Brain (organoid and tissue), 1 donor: ENCODE data around the gene PRG2. TPM values are rescaled to one million over a fixed set of nuclear protein-coding genes. Genes with fewer than 3 reads are reported as not detected.

ENCODE experiments used
- polyA plus RNA-seq: library from polyadenylated mRNA; stranded (reverse); fragments of 350-450 nt; fragmentation: Illumina TruSeq; extraction: RNeasy Lipid Tissue Mini Kit (QIAGEN cat#74804); gene quantifications from one replicate; pipeline ENCODE4 v1.2.3, GENCODE V29; 2015; ENCODE audit warnings: low read depth, low replicate concordance; ENCODE audit not compliant: insufficient read depth

The PRG2 gene
- polyA plus RNA-seq, 1 donor from 2014 or later: not detected

Other genes starting within 250 kb of the PRG2 start
- gene LRRC55, start 208.7 kb downstream of the PRG2 start, polyA plus RNA-seq: 0.97 TPM
- gene APLNR, start 153.4 kb downstream of the PRG2 start, polyA plus RNA-seq: 47.9 TPM
- 44.0 TPM for gene TNKS1BP1, start 65.7 kb downstream of the PRG2 start, polyA plus RNA-seq
- 226 TPM for gene SSRP1, start 54.8 kb downstream of the PRG2 start, polyA plus RNA-seq
- gene P2RX3, start 52.3 kb downstream of the PRG2 start, polyA plus RNA-seq: 0.41 TPM
- gene PRG3, start 9.5 kb downstream of the PRG2 start, polyA plus RNA-seq: not detected
- gene SLC43A3, start 36.5 kb upstream of the PRG2 start, polyA plus RNA-seq: 7.4 TPM
- 14.0 TPM for gene RTN4RL2, start 69.9 kb upstream of the PRG2 start, polyA plus RNA-seq
- gene SLC43A1, start 125.1 kb upstream of the PRG2 start, polyA plus RNA-seq: 1.6 TPM
- gene TIMM10, start 140.1 kb upstream of the PRG2 start, polyA plus RNA-seq: 98.7 TPM
- not detected for gene SMTNL1, start 146.9 kb upstream of the PRG2 start, polyA plus RNA-seq
- gene UBE2L6, start 177.0 kb upstream of the PRG2 start, polyA plus RNA-seq: 115 TPM
- gene SERPING1, start 207.0 kb upstream of the PRG2 start, polyA plus RNA-seq: 43.4 TPM